SIG-M5 treated with dmso at 0.1 percent for 504 hours (cell line): ENCODE results near the gene TM2D3.

Source experiments
- DNase-seq: peaks from one replicate; lab custom pipeline; 2025; ENCODE audit not compliant: unreplicated experiment; lab: John Stamatoyannopoulos, UW

TM2D3 gene

DNA sequence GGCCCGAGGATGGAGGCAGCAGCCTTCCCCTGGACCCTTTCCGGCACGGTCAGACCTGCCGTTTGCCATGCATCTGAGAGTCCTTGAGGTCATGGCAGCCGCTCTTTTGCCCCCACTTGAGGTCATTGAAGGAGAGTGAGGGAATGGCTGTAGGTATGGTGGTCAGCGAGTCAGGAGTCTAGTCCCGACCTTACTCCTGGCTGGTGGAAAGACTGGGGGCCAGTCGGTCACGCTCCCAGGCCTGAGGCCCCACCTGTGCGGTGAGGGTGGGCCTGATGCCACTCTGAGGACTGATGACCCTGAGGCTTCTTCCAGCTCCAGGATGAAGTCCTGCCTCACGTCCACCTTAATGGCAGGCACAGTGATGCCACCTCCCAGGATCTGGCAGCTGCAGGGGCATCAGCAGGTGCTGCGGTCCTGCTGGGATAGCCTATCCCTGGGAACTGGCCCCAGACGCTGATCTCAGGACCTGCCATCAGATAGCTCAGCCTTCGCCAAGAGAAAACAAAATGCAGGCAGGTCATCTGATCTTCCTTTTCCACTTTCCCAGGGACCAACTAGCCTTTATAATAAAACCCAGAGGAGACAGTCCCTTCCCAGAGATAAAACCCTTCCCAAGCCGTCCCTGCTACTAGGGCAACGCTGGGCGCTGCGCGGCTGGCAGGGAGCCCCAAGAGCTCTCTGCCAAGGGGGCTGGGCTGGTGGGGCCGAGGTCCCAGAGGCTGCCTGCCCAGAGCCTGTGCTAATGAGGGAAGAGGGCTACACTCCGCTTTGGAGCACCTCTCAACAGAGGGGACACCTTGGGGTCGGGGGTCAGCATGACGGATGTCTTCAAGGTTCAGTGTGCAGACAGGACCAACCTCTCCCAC lies 42.2 kb downstream of the TM2D3 start:
- DNase-seq = no peak

DNA sequence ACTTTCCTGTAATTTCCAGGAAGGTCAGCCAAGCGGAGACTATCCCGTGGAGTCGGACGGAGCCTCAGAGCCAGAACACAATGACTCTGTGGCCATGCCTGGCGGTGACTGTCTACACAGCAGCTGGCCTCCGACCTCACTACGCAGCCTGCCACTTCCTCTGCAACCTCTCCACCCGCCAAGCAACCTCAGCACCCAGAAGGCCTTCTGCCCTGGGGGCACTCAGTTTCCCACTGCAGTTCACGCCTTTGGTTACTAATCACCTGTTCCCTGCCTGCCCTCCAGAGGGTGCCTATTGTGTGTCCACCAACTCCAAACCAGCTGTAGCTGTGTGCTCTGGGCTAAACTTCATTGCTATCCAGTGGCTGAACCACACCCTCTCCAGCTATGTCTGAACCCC lies 44.0 kb downstream of the TM2D3 start:
- no peak for DNase-seq

DNA sequence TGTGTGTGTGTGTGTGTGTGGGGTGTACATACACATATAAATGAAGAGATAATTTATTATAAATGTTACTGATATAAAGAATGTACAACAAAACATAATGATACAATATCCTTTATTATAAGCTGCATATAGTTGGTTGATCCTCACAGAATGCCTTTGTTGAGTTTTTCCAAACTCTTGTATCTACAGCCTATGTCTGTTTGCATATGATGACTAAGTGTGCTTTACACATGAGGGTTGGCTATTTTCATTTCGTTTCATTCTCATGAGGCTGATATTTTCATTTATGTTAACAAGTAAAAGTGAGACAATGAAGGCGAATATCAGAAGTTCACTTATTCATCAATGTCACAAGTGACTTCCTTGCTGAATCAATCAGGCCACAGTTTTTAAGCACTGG lies 45.1 kb downstream of the TM2D3 start:
- no peak for DNase-seq

DNA sequence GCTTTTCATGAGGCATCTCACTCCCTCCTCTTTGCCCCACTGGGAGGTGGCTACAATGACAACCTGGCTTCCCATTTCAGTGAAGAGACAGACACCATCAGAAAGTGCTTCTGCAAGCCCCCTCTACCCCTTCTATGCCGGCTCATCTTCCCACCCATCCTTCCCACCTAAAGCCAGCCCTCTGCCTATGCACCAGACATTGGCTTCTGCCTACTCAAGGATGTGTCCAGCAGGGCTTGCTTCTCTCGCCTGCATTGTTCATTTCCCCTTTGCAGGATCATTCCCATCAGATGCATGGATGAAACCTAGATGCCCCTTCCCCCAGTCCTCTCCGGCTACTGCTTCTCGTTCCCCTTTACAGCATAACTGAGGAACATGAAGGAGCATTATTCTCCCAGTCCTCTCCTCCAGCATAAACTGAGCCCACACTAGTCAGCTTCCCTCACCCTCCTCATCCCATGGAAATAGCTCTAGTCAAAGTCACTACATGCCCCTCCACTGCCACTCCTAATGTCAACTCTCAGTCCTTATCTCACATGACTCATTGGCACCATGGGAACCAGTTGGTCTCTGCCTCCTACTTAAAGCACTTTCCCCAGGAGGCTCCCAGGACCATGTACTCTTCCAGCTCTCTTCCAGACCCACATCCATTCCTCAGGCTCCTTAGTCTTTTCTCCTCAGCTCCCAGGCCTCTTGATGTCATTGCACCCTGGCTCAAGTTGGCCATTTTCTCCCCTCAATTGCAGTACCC lies 47.9 kb downstream of the TM2D3 start:
- DNase-seq = no peak

DNA sequence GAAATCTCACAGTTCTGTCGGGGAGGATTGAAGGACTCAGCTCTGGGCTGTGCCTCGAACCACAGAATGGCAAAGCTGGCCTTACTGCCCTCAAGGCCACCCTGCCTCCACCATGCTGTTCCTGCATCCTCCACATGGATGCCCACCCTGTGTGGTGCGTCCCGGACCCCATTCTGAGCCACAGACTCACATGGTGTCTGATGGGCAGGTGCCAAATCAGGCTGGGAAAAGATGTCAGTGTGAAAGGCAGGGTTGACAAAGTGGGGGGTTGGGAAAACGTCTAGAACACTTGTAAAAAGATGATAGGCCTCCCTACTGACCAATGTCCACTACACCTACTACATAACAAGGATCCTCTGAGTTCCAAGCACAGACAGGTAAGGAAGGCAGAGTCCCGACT lies 49.4 kb downstream of the TM2D3 start:
- DNase-seq = no peak

DNA sequence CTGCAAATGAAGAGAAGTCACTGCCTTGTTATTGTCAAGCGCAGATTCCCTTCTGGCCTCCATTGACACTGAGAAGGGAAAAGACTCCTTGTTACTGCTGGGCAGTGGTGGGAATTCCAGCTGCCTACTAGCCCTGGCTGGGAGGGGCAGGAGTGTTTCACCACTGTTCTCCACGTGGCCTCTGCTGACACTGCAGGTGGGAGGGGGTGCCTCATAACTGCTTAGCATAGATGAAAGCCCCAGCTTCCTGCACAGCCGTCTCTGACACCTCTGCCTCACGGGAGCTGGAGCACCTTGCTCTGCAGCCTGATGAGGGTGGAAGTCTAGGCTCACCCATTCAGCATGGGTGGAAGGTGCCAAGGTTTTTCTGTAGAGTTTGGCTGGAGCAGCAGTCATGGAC lies 52.1 kb downstream of the TM2D3 start:
- no peak for DNase-seq

DNA sequence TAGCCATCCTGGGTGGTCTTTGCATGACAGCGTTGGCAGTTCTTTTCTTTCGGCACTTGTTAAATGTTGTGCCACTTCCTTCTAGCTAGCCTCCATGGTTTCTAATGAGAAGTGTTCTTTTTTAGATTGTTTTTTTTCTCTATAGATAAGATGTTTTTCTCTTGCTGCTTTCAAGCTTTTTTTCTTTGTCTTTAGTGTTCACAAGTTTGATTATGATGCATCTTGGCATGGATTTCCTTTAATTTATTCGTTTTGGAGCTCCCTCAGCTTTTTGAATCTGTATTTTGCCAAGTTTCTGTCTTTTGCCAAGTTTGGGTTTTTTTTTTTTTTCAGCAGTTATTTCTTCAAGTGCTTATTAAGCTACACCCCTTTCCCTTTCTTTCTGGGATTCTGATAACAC lies 53.1 kb downstream of the TM2D3 start:
- DNase-seq = no peak

DNA sequence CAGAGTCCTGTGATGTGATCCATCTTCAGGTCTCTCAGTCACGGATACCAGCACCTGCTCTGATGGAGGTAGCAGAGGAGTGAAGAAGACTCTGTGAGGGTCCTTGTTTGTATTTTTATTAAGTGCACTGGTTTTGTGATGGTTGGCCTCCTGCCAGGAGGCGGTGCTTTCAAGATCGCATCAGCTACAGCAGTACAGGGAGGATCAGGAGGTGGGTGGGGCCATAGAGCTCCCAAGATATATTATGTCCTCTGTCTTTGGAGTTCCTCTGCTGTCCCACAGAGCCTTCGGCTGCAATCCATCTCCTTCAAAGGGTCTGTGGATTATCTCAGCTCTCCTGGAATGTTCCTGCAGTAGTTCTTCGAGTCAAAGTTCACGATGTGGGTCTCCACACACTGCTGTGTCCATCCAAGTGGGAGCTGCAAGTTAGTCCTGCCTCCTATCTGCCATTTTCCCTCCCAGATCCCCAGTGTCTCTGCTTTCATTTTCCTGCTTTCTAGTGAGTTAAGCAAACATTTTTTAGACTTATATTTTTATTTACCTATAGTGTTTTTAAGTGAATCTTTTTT lies 54.7 kb downstream of the TM2D3 start:
- no peak for DNase-seq

DNA sequence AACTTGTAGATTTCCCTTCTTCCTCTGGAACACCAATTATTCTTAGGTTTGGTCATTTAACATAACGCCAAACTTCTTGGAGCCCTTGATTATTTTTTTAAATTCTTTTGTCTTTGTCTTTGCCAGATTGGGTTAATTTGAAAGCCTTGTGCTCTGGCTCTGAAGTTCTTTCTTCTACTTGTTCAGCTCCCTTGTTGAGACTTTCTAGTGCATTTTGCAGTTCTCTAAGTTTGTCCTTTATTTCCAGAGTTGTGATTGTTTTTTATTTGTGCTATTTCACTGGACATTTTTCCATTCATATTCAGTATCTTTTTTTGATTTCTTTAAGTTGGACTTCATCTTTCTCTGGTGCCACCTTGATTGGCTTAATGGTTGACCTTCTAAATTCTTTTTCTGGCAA lies 55.5 kb downstream of the TM2D3 start:
- no peak for DNase-seq
